HepG2 (cell line): ENCODE data around the gene ITGA6. TPM values are rescaled to one million over a fixed set of nuclear protein-coding genes. Genes with fewer than 3 reads are reported as not detected.

Experiments used
- ATAC-seq: fragments of 200-7000 bp; cut with Tn5 transposase; 3 replicates; pipeline ENCODE4 v1.9.1; 2020; ENCODE audit warnings: mild to moderate bottlenecking, moderate library complexity
- BruUV-seq: library from RNA; stranded (reverse); fragments of 400-500 nt; replicated peaks from 2 replicates; lab custom pipeline; 2021; lab: Mats Ljungman, UMichigan
- CTCF ChIA-PET: fragments of 300-600 bp; formaldehyde crosslinking; extraction: SDS; loops from one replicate; lab custom pipeline; 2021; ENCODE audit warnings: low total read pairs, inconsistent platforms, low intra/inter-chr PET ratio; lab: Yijun Ruan, JAX
- POLR2A ChIA-PET: fragments of 350-600 bp; sonication (Branson Sonifier 250); formaldehyde crosslinking; loops from one replicate; lab custom pipeline; 2020; ENCODE audit warnings: antibody characterized with exemption, inconsistent platforms; lab: Yijun Ruan, JAX
- DNase-seq: peaks from one replicate; pipeline ENCODE4 v3.0.0-alpha.2; 2015; ENCODE audit warnings: low spot score
- FAIRE-seq: peaks from 3 replicates; lab custom pipeline; 2011; peaks lifted over from hg19 to GRCh38; lab: Jason Lieb, UNC
- H2AFZ ChIP-seq: one replicate; pipeline ENCODE4 v1.6.1; 2011; ENCODE audit warnings: low read length, inconsistent platforms
- H3K27ac ChIP-seq: fragments of 300-600 bp; 3 replicates; pipeline ENCODE4 v1.8.0; 2011; ENCODE audit warnings: mixed run types, mild to moderate bottlenecking, mixed read lengths, low read length, inconsistent platforms; ENCODE audit not compliant: insufficient read depth; ENCODE audit errors: extremely low read length
- H3K27me3 ChIP-seq, 2 experiments: fragments of 200-600 bp in 1 of 2; 2 replicates in 1 of 2; 3 replicates in 1 of 2; pipeline versions ENCODE4 v1.6.0 to v1.8.0; 2011; ENCODE audit warnings: low read length in 2 of 2, mild to moderate bottlenecking in 2 of 2, moderate library complexity in 2 of 2, inconsistent platforms in 1 of 2; ENCODE audit not compliant: insufficient read depth in 2 of 2, control insufficient read depth in 1 of 2
- H3K36me3 ChIP-seq, 2 experiments: fragments of 200-600 bp in 1 of 2; replicated peaks in 1 of 2; 2 replicates in 1 of 2; 3 replicates in 1 of 2; pipeline versions ENCODE4 v1.5.1 to v1.8.0; 2011; ENCODE audit warnings: low read length in 2 of 2, inconsistent platforms in 1 of 2; ENCODE audit not compliant: insufficient read depth in 2 of 2, control insufficient read depth in 1 of 2
- H3K4me1 ChIP-seq: 2 replicates; pipeline ENCODE4 v1.5.1; 2012; ENCODE audit warnings: low read length, inconsistent platforms; ENCODE audit not compliant: insufficient read depth
- H3K4me2 ChIP-seq: 2 replicates; pipeline ENCODE4 v1.6.0; 2011; ENCODE audit warnings: low read depth, low read length, inconsistent platforms
- H3K4me3 ChIP-seq, 3 experiments: fragments of 200-600 bp in 1 of 3; sonication (generic), shearing (Covaris generic) in 1 of 3; replicated peaks in 1 of 3; 2 replicates each; pipeline ENCODE4 v1.5.1; 2011 to 2016; ENCODE audit warnings: low read length in 3 of 3, inconsistent platforms in 2 of 3, low read depth in 2 of 3, mild to moderate bottlenecking in 2 of 3, control low read depth in 1 of 3, mixed read lengths in 1 of 3; ENCODE audit not compliant: insufficient read depth in 1 of 3
- H3K79me2 ChIP-seq: one replicate; pipeline ENCODE4 v1.6.1; 2011; ENCODE audit warnings: low read length, inconsistent platforms; ENCODE audit not compliant: insufficient read depth
- H3K9ac ChIP-seq: 2 replicates; pipeline ENCODE4 v1.6.0; 2011; ENCODE audit warnings: mild to moderate bottlenecking, low read depth, low read length, inconsistent platforms; ENCODE audit not compliant: insufficient read depth
- H3K9me3 ChIP-seq: 2 replicates; pipeline ENCODE4 v1.5.1; 2012; ENCODE audit warnings: mild to moderate bottlenecking, low read length
- H4K20me1 ChIP-seq: 2 replicates; pipeline ENCODE4 v1.6.0; 2011; ENCODE audit warnings: inconsistent platforms, mild to moderate bottlenecking, low read length, moderate library complexity; ENCODE audit not compliant: insufficient read depth
- CTCF ChIP-seq: sonication (generic); formaldehyde crosslinking; IDR thresholded peaks from 2 replicates; pipeline ENCODE4 v1.5.0; 2020; ENCODE audit warnings: mild to moderate bottlenecking, missing genetic modification reagents, moderate library complexity
- MIXL1 ChIP-seq: IDR thresholded peaks from 2 replicates; pipeline ENCODE4 v1.6.1; 2016
- NAIF1 ChIP-seq: sonication (generic); formaldehyde crosslinking; IDR thresholded peaks from 2 replicates; pipeline ENCODE4 v1.5.0; 2020; ENCODE audit warnings: mild to moderate bottlenecking, missing genetic modification reagents, borderline replicate concordance
- NKX3-1 ChIP-seq: sonication (generic); formaldehyde crosslinking; IDR thresholded peaks from 2 replicates; pipeline ENCODE4 v1.5.0; 2020; ENCODE audit warnings: missing genetic modification reagents
- RFX5 ChIP-seq: IDR thresholded peaks from 2 replicates; pipeline ENCODE4 v1.6.1; 2011; ENCODE audit warnings: low read depth, low read length, improper control_type of control experiment
- TERF1 ChIP-seq: sonication (generic); formaldehyde crosslinking; IDR thresholded peaks from 2 replicates; pipeline ENCODE4 v1.8.0; 2022; ENCODE audit warnings: mild to moderate bottlenecking, missing genetic modification reagents, moderate library complexity
- THRA ChIP-seq: sonication (generic); formaldehyde crosslinking; IDR thresholded peaks from 2 replicates; pipeline ENCODE4 v1.4.0; 2020; ENCODE audit warnings: missing genetic modification reagents, borderline replicate concordance
- ZBTB39 ChIP-seq: sonication (generic); formaldehyde crosslinking; IDR thresholded peaks from 2 replicates; pipeline ENCODE4 v1.5.0; 2020; ENCODE audit warnings: missing genetic modification reagents
- ZFY ChIP-seq: sonication (generic); formaldehyde crosslinking; IDR thresholded peaks from 2 replicates; pipeline ENCODE4 v1.4.0; 2020; ENCODE audit warnings: missing genetic modification reagents
- ZHX1 ChIP-seq: sonication (generic); formaldehyde crosslinking; IDR thresholded peaks from 2 replicates; pipeline ENCODE4 v1.8.1; 2022; ENCODE audit warnings: low read depth, mild to moderate bottlenecking, missing genetic modification reagents
- ZNF343 ChIP-seq: sonication (generic); formaldehyde crosslinking; IDR thresholded peaks from 2 replicates; pipeline ENCODE4 v1.4.0; 2020; ENCODE audit warnings: mild to moderate bottlenecking, missing genetic modification reagents
- ZNF572 ChIP-seq: sonication (generic); formaldehyde crosslinking; IDR thresholded peaks from 2 replicates; pipeline ENCODE4 v1.5.1; 2020; ENCODE audit warnings: mild to moderate bottlenecking, missing genetic modification reagents
- WGBS: methylation state at CpG from one replicate; pipeline ENCODE4 v1.1.6; 2017; ENCODE audit warnings: low lambda C conversion rate; 5-methylcytosine and 5-hydroxymethylcytosine counted together
- in situ Hi-C: cut with HindIII; loops from 2 replicates; pipeline ENCODE4 v1.10.0; 2017; ENCODE audit warnings: low pct_unique_long_range_greater_than_20kb; ENCODE audit not compliant: extremely low pct_ligation_motif_present
- intact Hi-C: fragments of 100-400 bp; cut with micrococcal nuclease; formaldehyde crosslinking; loops from one replicate; pipeline ENCODE4 v1.10.0; 2022; ENCODE audit not compliant: unreplicated experiment
- polyA plus RNA-seq, 8 experiments: library from polyadenylated mRNA; depleted of rRNA in 3 of 8; stranded (reverse) in 7 of 8; unstranded in 1 of 8; fragments of >200 nt; fragmentation: Illumina TruSeq in 4 of 8; extraction: Trizol in 4 of 8; gene quantifications; 2 replicates each; pipeline versions ENCODE4 v1.2.1 to v1.2.3, GENCODE V29; 2011 to 2016; ENCODE audit warnings: low read depth in 4 of 8, missing spikeins in 1 of 8, mixed read lengths in 1 of 8; ENCODE audit not compliant: insufficient read depth in 1 of 8
- total RNA-seq, 5 experiments: library from RNA; depleted of rRNA; stranded (reverse); fragments of >200 nt; fragmentation: Illumina TruSeq; extraction: Trizol; gene quantifications; 2 replicates each; pipeline ENCODE4 v1.2.3, GENCODE V29; 2016; ENCODE audit warnings: low read depth in 1 of 5

Gene ITGA6
- total and polyA plus RNA-seq, 2 of the 13 experiments (the other 11 are each of a cell fraction or from before 2014, with no cell fraction given): 24.0 to 92.5 TPM

GRCh38 chr2:172412984-172413492 lies 14.3 kb upstream of the ITGA6 start (continued):
- TF ChIP-seq ZHX1 (CRISPR knock-in tag): no peak

GRCh38 chr2:172415157-172415864 lies 12.1 kb upstream of the ITGA6 start:
- Histone ChIP-seq H3K36me3 (no peaks in the 10 kb centered on the region), H3K4me1 (no peaks in the 10 kb centered on the region), H3K27ac (no peak overlapping the region), H2AFZ (no peak overlapping the region), H3K27me3 (peaks cover 0 to 7% of the 10 kb centered on the region in 2 experiments; a peak in 3 of 5 replicates), H3K4me2 (no peak overlapping the region), H4K20me1 (no peaks in the 10 kb centered on the region), H3K9me3 (peaks cover 21% of the 10 kb centered on the region), H3K9ac (no peak overlapping the region), H3K79me2 (no peaks in the 10 kb centered on the region), H3K4me3 (no peak overlapping the region)
- no TSS peak for BruUV-seq
- CTCF ChIA-PET: no interaction called here
- intact Hi-C loops: no loop called here
- POLR2A ChIA-PET: no interaction called here
- FAIRE-seq (no peak), DNase-seq (no peak), ATAC-seq (no peak)
- in situ Hi-C loops: no loop called here
- 25% methylated on average over 4 of the region's 4 CpGs for WGBS
- TF ChIP-seq RFX5 (no peak), THRA (no peak), NKX3-1 (CRISPR knock-in tag) (no peak), ZBTB39 (no peak), NAIF1 (CRISPR knock-in tag) (no peak), TERF1 (no peak), ZFY (CRISPR knock-in tag) (no peak), CTCF (no peak), ZNF572 (CRISPR knock-in tag) (no peak), MIXL1 (no peak), ZNF343 (CRISPR knock-in tag) (no peak)
